Muscle of leg (tissue), 11 donors: ENCODE measurements around the gene AP1S3. TPM values are rescaled to one million over a fixed set of nuclear protein-coding genes. Genes with fewer than 3 reads are reported as not detected.

Source experiments
- DNase-seq: peaks from one replicate; pipeline ENCODE4 v3.0.0; 2013
- H3K27ac ChIP-seq: one replicate; pipeline ENCODE4 v1.5.1; 2013; ENCODE audit warnings: mild to moderate bottlenecking, low read length, control low read depth
- H3K27me3 ChIP-seq: one replicate; pipeline ENCODE4 v1.6.1; 2013; ENCODE audit warnings: low read length; ENCODE audit not compliant: control insufficient read depth, insufficient read depth
- H3K36me3 ChIP-seq: one replicate; pipeline ENCODE4 v1.6.1; 2013; ENCODE audit warnings: low read length; ENCODE audit not compliant: control insufficient read depth, insufficient read depth
- H3K4me1 ChIP-seq: one replicate; pipeline ENCODE4 v1.6.1; 2013; ENCODE audit warnings: low read length; ENCODE audit not compliant: control insufficient read depth, insufficient read depth
- H3K4me3 ChIP-seq: one replicate; pipeline ENCODE4 v1.5.1; 2013; ENCODE audit warnings: low read length, control low read depth
- H3K9me3 ChIP-seq: replicated peaks from 2 replicates; pipeline ENCODE4 v1.6.1; 2013; ENCODE audit warnings: low read depth, low read length; ENCODE audit not compliant: control insufficient read depth
- WGBS: methylation state at CpG from one replicate; pipeline ENCODE4 v1.1.5; 2013; ENCODE audit warnings: missing lambda C conversion rate; ENCODE audit not compliant: insufficient coverage; 5-methylcytosine and 5-hydroxymethylcytosine counted together
- polyA plus RNA-seq, 8 donors: library from polyadenylated mRNA; unstranded; fragments of 120-200 nt; gene quantifications; one replicate each; pipeline versions ENCODE4 v1.2.1 to v1.2.3, GENCODE V29; 2013; ENCODE audit warnings: inconsistent platforms in 1 of 8, low replicate concordance in 1 of 8; ENCODE audit not compliant: insufficient read length in 8 of 8, insufficient read depth in 1 of 8
- total RNA-seq: library from RNA; stranded (reverse); fragments of 120-200 nt; gene quantifications from one replicate; pipeline ENCODE4 v1.2.4, GENCODE V29; 2013

AP1S3 gene
- total and polyA plus RNA-seq, 9 donors = 0.31 to 1.0 (median 0.77) TPM

DNA sequence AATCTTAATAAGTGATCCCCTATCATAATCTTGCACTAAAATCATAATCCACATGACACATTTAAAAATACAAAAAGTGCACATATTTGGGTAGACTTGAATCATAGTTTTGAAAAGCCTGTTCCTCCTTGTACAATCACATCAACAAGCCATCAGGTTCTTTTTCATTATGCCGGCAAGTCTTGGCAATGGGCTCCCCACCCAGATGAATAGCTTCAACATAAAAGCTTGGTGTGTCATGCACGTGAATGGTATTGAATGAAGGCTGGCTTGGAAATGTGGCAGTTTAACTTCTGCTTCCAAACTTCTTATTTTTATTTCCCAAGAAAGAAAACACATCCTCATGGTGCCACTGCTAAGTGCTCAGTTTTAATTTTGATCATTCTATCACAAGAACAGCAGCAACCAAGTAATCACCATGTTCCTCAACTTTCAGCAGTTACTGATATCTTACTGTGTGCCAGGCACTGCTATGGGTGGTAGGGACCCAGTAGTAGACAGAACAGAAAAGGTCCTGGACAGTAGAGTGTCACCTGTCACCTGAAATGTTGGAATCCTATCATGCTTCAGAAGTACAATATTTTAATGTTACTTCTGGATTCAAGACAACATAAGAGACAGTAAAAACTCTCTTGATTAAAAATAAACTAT, 89.9 kb downstream of the AP1S3 start:
- no peak overlapping the region for H3K4me3 ChIP-seq
- no peaks in the 10 kb centered on the region for H3K36me3 ChIP-seq
- H3K9me3 ChIP-seq = no peaks in the 10 kb centered on the region
- no peak for DNase-seq
- H3K27me3 ChIP-seq = no peaks in the 10 kb centered on the region
- H3K27ac ChIP-seq = no peak overlapping the region
- H3K4me1 ChIP-seq = no peaks in the 10 kb centered on the region
- WGBS = no CpG with 5 or more reads among the region's 2 CpGs

DNA sequence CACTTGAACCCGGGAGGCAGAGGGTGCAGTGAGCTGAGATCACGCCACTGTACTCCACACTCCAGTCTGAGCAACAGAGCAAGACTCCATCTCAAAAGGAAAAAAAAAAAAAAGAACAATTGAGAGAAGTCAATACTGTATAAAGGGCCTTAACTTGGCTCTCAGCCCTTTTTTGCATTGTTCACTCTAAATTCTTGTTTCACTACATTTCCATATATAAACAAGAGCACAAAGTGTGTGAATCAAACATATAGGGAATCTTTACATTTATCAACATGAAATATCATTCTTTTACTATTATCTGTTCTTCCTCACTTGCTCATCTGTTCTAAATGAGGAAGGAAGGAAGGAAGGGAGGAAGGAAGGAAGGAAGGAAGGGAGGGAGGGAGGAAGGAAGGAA, 90.8 kb downstream of the AP1S3 start:
- H3K4me3 ChIP-seq = no peak overlapping the region
- H3K9me3 ChIP-seq = no peaks in the 10 kb centered on the region
- no peaks in the 10 kb centered on the region for H3K4me1 ChIP-seq
- DNase-seq = no peak
- WGBS = no CpG with 5 or more reads among the region's 2 CpGs
- no peaks in the 10 kb centered on the region for H3K36me3 ChIP-seq
- no peak overlapping the region for H3K27ac ChIP-seq
- H3K27me3 ChIP-seq = no peaks in the 10 kb centered on the region

GRCh38 chr2:223744580-223744979, 92.8 kb downstream of the AP1S3 start:
- H3K4me1 ChIP-seq = no peaks in the 10 kb centered on the region
- WGBS = 66% methylated on average over 3 of the region's 3 CpGs
- no peaks in the 10 kb centered on the region for H3K36me3 ChIP-seq
- H3K4me3 ChIP-seq = no peak overlapping the region
- H3K27ac ChIP-seq = no peak overlapping the region
- H3K27me3 ChIP-seq = no peaks in the 10 kb centered on the region
- DNase-seq = no peak
- no peaks in the 10 kb centered on the region for H3K9me3 ChIP-seq

DNA sequence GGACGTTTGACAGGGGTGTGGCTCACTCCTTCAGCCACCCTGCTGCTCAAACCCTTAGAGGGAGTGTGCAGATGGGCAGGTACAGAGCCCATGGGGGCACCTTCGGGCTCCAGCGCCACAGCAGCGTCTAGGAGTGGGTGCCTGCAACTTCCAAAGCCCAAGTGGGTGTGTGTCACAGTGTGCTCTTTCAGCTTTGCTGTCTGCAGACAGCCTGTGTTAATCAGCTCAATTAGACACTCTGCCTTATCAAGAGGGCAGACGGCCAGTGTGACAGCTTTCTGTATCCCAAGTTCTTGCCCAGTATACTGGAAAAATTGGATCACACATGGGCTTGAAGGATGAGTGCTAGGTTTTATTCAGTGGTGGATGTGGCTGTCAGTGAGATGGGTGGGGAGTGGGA, 96.7 kb downstream of the AP1S3 start:
- Histone ChIP-seq H3K27ac (no peak overlapping the region), H3K27me3 (no peaks in the 10 kb centered on the region), H3K4me3 (no peak overlapping the region), H3K36me3 (no peaks in the 10 kb centered on the region), H3K9me3 (no peaks in the 10 kb centered on the region), H3K4me1 (no peaks in the 10 kb centered on the region)
- 81% methylated on average over 4 of the region's 5 CpGs for WGBS
- no peak for DNase-seq

DNA sequence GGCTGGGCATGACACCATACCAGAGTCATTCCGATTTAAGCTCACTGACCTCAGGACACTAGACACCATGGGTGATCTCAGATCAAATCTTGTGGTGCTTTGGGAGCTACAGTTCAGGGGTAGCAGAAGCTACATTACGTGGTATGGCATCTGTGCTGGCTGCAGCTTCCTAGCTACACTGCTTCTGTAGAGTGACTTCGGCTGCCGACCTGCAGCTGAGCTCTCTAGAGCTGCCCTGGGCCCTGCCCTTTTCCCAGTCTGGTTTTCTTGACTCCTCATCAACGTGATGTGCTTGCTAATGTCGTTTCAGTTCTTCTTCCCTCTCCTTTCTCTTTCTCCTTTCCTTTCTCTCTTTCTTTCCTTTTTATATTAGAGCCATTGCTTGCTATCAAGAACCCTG, 100.2 kb downstream of the AP1S3 start:
- H3K27ac ChIP-seq = no peak overlapping the region
- H3K27me3 ChIP-seq = no peaks in the 10 kb centered on the region
- WGBS = 77% methylated on average over 5 of the region's 6 CpGs
- no peaks in the 10 kb centered on the region for H3K36me3 ChIP-seq
- no peak for DNase-seq
- no peak overlapping the region for H3K4me3 ChIP-seq
- peaks cover 3% of the 10 kb centered on the region for H3K9me3 ChIP-seq
- no peaks in the 10 kb centered on the region for H3K4me1 ChIP-seq

- peaks cover 3% of the 10 kb centered on the region for H3K9me3 ChIP-seq
- no peak overlapping the region for H3K4me3 ChIP-seq
- H3K4me1 ChIP-seq = no peaks in the 10 kb centered on the region
- DNase-seq = no peak
- H3K36me3 ChIP-seq = no peaks in the 10 kb centered on the region
- H3K27me3 ChIP-seq = no peaks in the 10 kb centered on the region
- H3K27ac ChIP-seq = no peak overlapping the region
- WGBS = no CpG with 5 or more reads among the region's 4 CpGs
Observed at GRCh38 chr2:223736488-223736887, 100.9 kb downstream of the AP1S3 start.

GRCh38 chr2:223735659-223736244, 101.6 kb downstream of the AP1S3 start:
- Histone ChIP-seq H3K4me1 (no peaks in the 10 kb centered on the region), H3K4me3 (no peak overlapping the region), H3K27ac (no peak overlapping the region), H3K9me3 (peaks cover 3% of the 10 kb centered on the region), H3K36me3 (no peaks in the 10 kb centered on the region), H3K27me3 (no peaks in the 10 kb centered on the region)
- peak; percentile 21 for DNase-seq
- 81% methylated on average over 3 of the region's 4 CpGs for WGBS

GRCh38 chr2:223735035-223735640, 102.2 kb downstream of the AP1S3 start:
- no peak for DNase-seq
- H3K4me1 ChIP-seq = no peaks in the 10 kb centered on the region
- WGBS = 45% methylated on average over 4 of the region's 5 CpGs

GRCh38 chr2:223734346-223734745, 103.0 kb downstream of the AP1S3 start:
- Histone ChIP-seq H3K4me1 (no peaks in the 10 kb centered on the region), H3K9me3 (peaks cover 3% of the 10 kb centered on the region), H3K36me3 (no peaks in the 10 kb centered on the region), H3K27ac (no peak overlapping the region), H3K4me3 (no peak overlapping the region), H3K27me3 (no peaks in the 10 kb centered on the region)
- no peak for DNase-seq
- WGBS = no CpG with 5 or more reads among the region's 2 CpGs

More at GRCh38 chr2:223735035-223735640, 102.2 kb downstream of the AP1S3 start:
- no peak overlapping the region for H3K27ac ChIP-seq
- H3K4me3 ChIP-seq = no peak overlapping the region
- no peaks in the 10 kb centered on the region for H3K27me3 ChIP-seq
- peaks cover 3% of the 10 kb centered on the region for H3K9me3 ChIP-seq
- H3K36me3 ChIP-seq = no peaks in the 10 kb centered on the region

- H3K36me3 ChIP-seq = no peaks in the 10 kb centered on the region
- no peak overlapping the region for H3K4me3 ChIP-seq
- H3K27ac ChIP-seq = no peak overlapping the region
- DNase-seq = no peak
- no peaks in the 10 kb centered on the region for H3K4me1 ChIP-seq
- no peaks in the 10 kb centered on the region for H3K27me3 ChIP-seq
- peaks cover 3% of the 10 kb centered on the region for H3K9me3 ChIP-seq
- 60% methylated on average over 1 of the region's 3 CpGs for WGBS
Observed at GRCh38 chr2:223732346-223732745, 105.0 kb downstream of the AP1S3 start.
